Endothelial cell of umbilical vein (primary cell): ENCODE measurements around the gene ITGA6. TPM values are rescaled to one million over a fixed set of nuclear protein-coding genes. Genes with fewer than 3 reads are reported as not detected.
"Not testable (repeated sequence)": the region's sequence is repeated elsewhere in the genome, so short reads cannot be mapped to it uniquely, and the experiment has no call there.

Source experiments
- BruUV-seq: library from RNA; stranded (reverse); fragments of 400-500 nt; replicated peaks from 2 replicates; lab custom pipeline; 2021; lab: Mats Ljungman, UMichigan
- CTCF ChIA-PET: fragments of 300-600, 350-600 bp; sonication (Branson Sonifier 250); formaldehyde crosslinking; loops from one replicate; lab custom pipeline; 2021; ENCODE audit warnings: antibody characterized with exemption, inconsistent platforms; lab: Charles Lee
- POLR2A ChIA-PET: fragments of 300-600, 350-600 bp; sonication (Branson Sonifier 250); formaldehyde crosslinking; loops from one replicate; lab custom pipeline; 2021; ENCODE audit warnings: antibody characterized with exemption, inconsistent platforms; lab: Charles Lee
- DNase-seq: peaks from one replicate; pipeline ENCODE4 v3.0.0-alpha.2; 2011; ENCODE audit warnings: low read depth, low spot score
- FAIRE-seq: peaks from 2 replicates; lab custom pipeline; 2011; peaks lifted over from hg19 to GRCh38; lab: Jason Lieb, UNC
- H2AFZ ChIP-seq: 2 replicates; pipeline ENCODE4 v1.6.0; 2012; ENCODE audit warnings: low read depth, low read length, control low read depth, inconsistent platforms
- H3K27ac ChIP-seq: 2 replicates; pipeline ENCODE4 v1.5.1; 2011; ENCODE audit warnings: low read depth, mild to moderate bottlenecking, control low read depth, low read length, moderate library complexity; ENCODE audit not compliant: insufficient read depth
- H3K27me3 ChIP-seq, 2 experiments: 2 replicates each; pipeline versions ENCODE4 v1.6.0 to v1.6.1; 2011; ENCODE audit warnings: low read length in 2 of 2, mixed read lengths in 1 of 2; ENCODE audit not compliant: control insufficient read depth in 2 of 2, insufficient read depth in 2 of 2
- H3K36me3 ChIP-seq, 2 experiments: 2 replicates in 1 of 2; 3 replicates in 1 of 2; pipeline ENCODE4 v1.5.1; 2011; ENCODE audit warnings: low read length in 2 of 2, mild to moderate bottlenecking in 1 of 2, moderate library complexity in 1 of 2; ENCODE audit not compliant: control insufficient read depth in 2 of 2, insufficient read depth in 2 of 2; ENCODE audit errors: extremely low read depth in 1 of 2
- H3K4me1 ChIP-seq: 3 replicates; pipeline ENCODE4 v1.5.1; 2011; ENCODE audit warnings: mild to moderate bottlenecking, low read length; ENCODE audit not compliant: control insufficient read depth, insufficient read depth; ENCODE audit errors: extremely low read depth
- H3K4me2 ChIP-seq: 2 replicates; pipeline ENCODE4 v1.6.1; 2011; ENCODE audit warnings: low read length, control low read depth, mixed read lengths; ENCODE audit not compliant: insufficient read depth
- H3K4me3 ChIP-seq, 3 experiments: fragments of 200-600 bp in 1 of 3; sonication (generic), shearing (Covaris generic) in 1 of 3; replicated peaks in 1 of 3; 2 replicates each; pipeline ENCODE4 v1.5.1; 2011 to 2016; ENCODE audit warnings: control low read depth in 3 of 3, low read length in 3 of 3, mild to moderate bottlenecking in 2 of 3, inconsistent platforms in 1 of 3, low read depth in 1 of 3, moderate library complexity in 1 of 3; ENCODE audit not compliant: insufficient read depth in 1 of 3
- H3K79me2 ChIP-seq: 2 replicates; pipeline ENCODE4 v1.6.0; 2012; ENCODE audit warnings: low read length, inconsistent platforms; ENCODE audit not compliant: control insufficient read depth, insufficient read depth
- H3K9ac ChIP-seq: replicated peaks from 2 replicates; pipeline ENCODE3; 2011; ENCODE audit warnings: low read length, control low read depth; ENCODE audit not compliant: insufficient read depth; ENCODE audit errors: extremely low read depth
- H3K9me1 ChIP-seq: replicated peaks from 3 replicates; pipeline ENCODE4 v1.6.0; 2011; ENCODE audit warnings: mild to moderate bottlenecking, low read length; ENCODE audit not compliant: control insufficient read depth, insufficient read depth; ENCODE audit errors: extremely low read depth
- H3K9me3 ChIP-seq: replicated peaks from 2 replicates; pipeline ENCODE4 v1.5.1; 2012; ENCODE audit warnings: low read length, inconsistent platforms; ENCODE audit not compliant: control insufficient read depth, insufficient read depth
- H4K20me1 ChIP-seq: replicated peaks from 2 replicates; pipeline ENCODE3; 2011; ENCODE audit warnings: mild to moderate bottlenecking, low read length; ENCODE audit not compliant: control insufficient read depth, insufficient read depth; ENCODE audit errors: extremely low read depth
- EZH2 ChIP-seq: IDR thresholded peaks from 2 replicates; pipeline ENCODE4 v1.6.1; 2012; ENCODE audit warnings: borderline replicate concordance, low read depth, mild to moderate bottlenecking, moderate library complexity, low read length, inconsistent platforms; ENCODE audit not compliant: severe bottlenecking
- FOS ChIP-seq: IDR thresholded peaks from 2 replicates; pipeline ENCODE4 v1.6.1; 2011; ENCODE audit warnings: mild to moderate bottlenecking, low read length, moderate library complexity, borderline replicate concordance; ENCODE audit not compliant: insufficient read depth
- GATA2 ChIP-seq: IDR thresholded peaks from 2 replicates; pipeline ENCODE4 v1.7.0; 2011; ENCODE audit warnings: low read depth, mild to moderate bottlenecking, moderate library complexity, mixed read lengths, low read length; ENCODE audit not compliant: insufficient read length, insufficient read depth
- JUN ChIP-seq: IDR thresholded peaks from 2 replicates; pipeline ENCODE4 v1.6.1; 2011; ENCODE audit warnings: borderline replicate concordance, low read depth; ENCODE audit not compliant: insufficient read length, insufficient read depth
- MYC ChIP-seq: IDR thresholded peaks from one replicate; pipeline ENCODE4 v1.6.1; 2011; ENCODE audit warnings: mild to moderate bottlenecking, low read depth, low read length
- POLR2A ChIP-seq: IDR thresholded peaks from 2 replicates; pipeline ENCODE4 v1.6.1; 2012; ENCODE audit warnings: low read depth, mild to moderate bottlenecking, control low read depth, low read length
- POLR2AphosphoS5 ChIP-seq: IDR thresholded peaks from 2 replicates; pipeline ENCODE4 v1.6.1; 2012; ENCODE audit warnings: low read depth, mild to moderate bottlenecking, control low read depth, low read length, moderate library complexity; ENCODE audit not compliant: insufficient read depth
- dilution Hi-C: fragments of 300-500 bp; cut with MboI; formaldehyde crosslinking; loops from one replicate; pipeline ENCODE4 v1.15.0; 2019; ENCODE audit warnings: low sequenced_read_pairs; ENCODE audit not compliant: extremely low pct_ligation_motif_present
- intact Hi-C: fragments of 100-400 bp; cut with micrococcal nuclease; formaldehyde crosslinking; loops from one replicate; pipeline ENCODE4 v1.10.0; 2022
- polyA plus RNA-seq, 4 experiments: library from polyadenylated mRNA; depleted of rRNA in 3 of 4; stranded (reverse) in 3 of 4; unstranded in 1 of 4; fragments of >200 nt; gene quantifications; 2 replicates each; pipeline versions ENCODE4 v1.2.1 to v1.2.3, GENCODE V29; 2011 to 2012; ENCODE audit warnings: missing spikeins in 1 of 4
- total RNA-seq: library from RNA; stranded (reverse); gene quantifications from 2 replicates; pipeline ENCODE4 v1.2.3, GENCODE V29; 2021
- TF ChIP-seq, protein P1 (sequence below): IDR thresholded peaks from 2 replicates; pipeline ENCODE4 v1.6.1; 2011; ENCODE audit not compliant: insufficient read depth, insufficient read length
- TF ChIP-seq, protein P2 (sequence below), 2 donors: IDR thresholded peaks; 1 replicate in 1 of 2; 2 replicates in 1 of 2; pipeline ENCODE4 v1.5.1; 2011; ENCODE audit warnings: low read length in 2 of 2, mild to moderate bottlenecking in 2 of 2, moderate library complexity in 2 of 2, control low read depth in 1 of 2, inconsistent platforms in 1 of 2, low read depth in 1 of 2; ENCODE audit not compliant: insufficient read depth in 1 of 2; ENCODE audit errors: extremely low read depth in 1 of 2

The ITGA6 gene
- total and polyA plus RNA-seq, 2 donors (not counting 3 experiments of a cell fraction or from before 2014, with no cell fraction given): 24.9 to 208 TPM

DNA sequence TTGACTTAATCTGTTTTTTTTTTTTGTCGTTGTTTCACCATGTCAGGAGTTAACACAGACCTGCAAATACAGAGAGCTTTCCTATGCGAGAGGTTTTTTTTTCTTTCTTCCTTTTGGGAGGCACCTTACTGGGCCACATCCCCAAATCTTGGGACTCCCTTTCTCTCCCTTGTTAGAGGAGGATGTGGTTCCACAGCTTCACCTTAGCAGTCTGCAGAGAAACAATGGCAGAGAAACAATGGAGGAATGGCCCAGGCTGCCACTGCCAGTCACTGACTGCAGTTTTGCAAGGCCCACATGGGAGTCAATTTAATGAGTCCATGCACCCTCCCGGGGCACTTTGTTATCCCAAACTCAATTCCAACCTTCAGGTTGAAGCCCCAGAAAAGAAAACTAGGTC is 107.7 kb downstream of the ITGA6 start:
- no peaks in the 10 kb centered on the region for H3K27me3 ChIP-seq
- no peak overlapping the region for H3K27ac ChIP-seq
- H3K4me3 ChIP-seq: no peak overlapping the region
- DNase-seq: no peak
- TF ChIP-seq POLR2AphosphoS5: no peak
- no peak for TF ChIP-seq GATA2
- TF ChIP-seq EZH2: no peak
- no peak for TF ChIP-seq MYC
- no peak for TF ChIP-seq POLR2A
- TF ChIP-seq FOS: no peak
- TF ChIP-seq JUN: no peak
- TF ChIP-seq, protein P1, sequence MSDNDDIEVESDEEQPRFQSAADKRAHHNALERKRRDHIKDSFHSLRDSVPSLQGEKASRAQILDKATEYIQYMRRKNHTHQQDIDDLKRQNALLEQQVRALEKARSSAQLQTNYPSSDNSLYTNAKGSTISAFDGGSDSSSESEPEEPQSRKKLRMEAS: no peak
- TF ChIP-seq, protein P2, sequence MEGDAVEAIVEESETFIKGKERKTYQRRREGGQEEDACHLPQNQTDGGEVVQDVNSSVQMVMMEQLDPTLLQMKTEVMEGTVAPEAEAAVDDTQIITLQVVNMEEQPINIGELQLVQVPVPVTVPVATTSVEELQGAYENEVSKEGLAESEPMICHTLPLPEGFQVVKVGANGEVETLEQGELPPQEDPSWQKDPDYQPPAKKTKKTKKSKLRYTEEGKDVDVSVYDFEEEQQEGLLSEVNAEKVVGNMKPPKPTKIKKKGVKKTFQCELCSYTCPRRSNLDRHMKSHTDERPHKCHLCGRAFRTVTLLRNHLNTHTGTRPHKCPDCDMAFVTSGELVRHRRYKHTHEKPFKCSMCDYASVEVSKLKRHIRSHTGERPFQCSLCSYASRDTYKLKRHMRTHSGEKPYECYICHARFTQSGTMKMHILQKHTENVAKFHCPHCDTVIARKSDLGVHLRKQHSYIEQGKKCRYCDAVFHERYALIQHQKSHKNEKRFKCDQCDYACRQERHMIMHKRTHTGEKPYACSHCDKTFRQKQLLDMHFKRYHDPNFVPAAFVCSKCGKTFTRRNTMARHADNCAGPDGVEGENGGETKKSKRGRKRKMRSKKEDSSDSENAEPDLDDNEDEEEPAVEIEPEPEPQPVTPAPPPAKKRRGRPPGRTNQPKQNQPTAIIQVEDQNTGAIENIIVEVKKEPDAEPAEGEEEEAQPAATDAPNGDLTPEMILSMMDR (IDR thresholded peaks at IDR 0.05; ENCODE audit: extremely low read depth in 1 of 2, insufficient read depth in 1 of 2, low read depth in 1 of 2, low read length in 2 of 2): no peak
- no peaks in the 10 kb centered on the region for H3K9me1 ChIP-seq
- CTCF ChIA-PET: interaction anchor here (1.3 kb wide), 1 partner anchor 24 kb away, joined by 3 read pairs; no protein-coding TSS in a partner anchor
- no peaks in the 10 kb centered on the region for H4K20me1 ChIP-seq
- no peak overlapping the region for H3K9ac ChIP-seq
- dilution Hi-C loops (no loop called here), intact Hi-C loops (no loop called here)
- no peak overlapping the region for H2AFZ ChIP-seq
- no peaks in the 10 kb centered on the region for H3K79me2 ChIP-seq
- H3K36me3 ChIP-seq: no peaks in the 10 kb centered on the region
- POLR2A ChIA-PET: no interaction called here
- H3K9me3 ChIP-seq: peaks cover 2% of the 10 kb centered on the region
- no peak for FAIRE-seq
- no TSS peak for BruUV-seq
- H3K4me2 ChIP-seq: no peak overlapping the region
- H3K4me1 ChIP-seq: no peaks in the 10 kb centered on the region

DNA sequence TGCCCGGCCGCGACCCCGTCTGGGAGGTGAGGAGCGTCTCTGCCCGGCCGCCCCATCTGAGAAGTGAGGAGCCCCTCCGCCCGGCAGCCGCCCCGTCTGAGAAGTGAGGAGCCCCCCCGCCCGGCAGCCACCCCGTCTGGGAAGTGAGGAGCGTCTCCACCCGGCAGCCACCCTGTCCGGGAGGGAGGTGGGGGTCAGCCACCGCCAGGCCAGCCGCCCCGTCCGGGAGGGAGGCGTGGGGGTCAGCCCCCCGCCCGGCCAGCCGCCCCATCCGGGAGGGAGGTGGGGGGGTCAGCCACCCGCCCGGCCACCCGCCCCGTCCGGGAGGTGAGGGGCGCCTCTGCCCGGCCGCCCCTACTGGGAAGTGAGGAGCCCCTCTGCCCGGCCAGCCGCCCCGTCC is 110.5 kb downstream of the ITGA6 start:
- intact Hi-C loops, DNase-seq, H3K9me1 ChIP-seq, POLR2A ChIA-PET, H3K27ac ChIP-seq, H4K20me1 ChIP-seq, dilution Hi-C loops, CTCF ChIA-PET, H3K27me3 ChIP-seq, H3K4me1 ChIP-seq, H2AFZ ChIP-seq, H3K36me3 ChIP-seq, H3K4me3 ChIP-seq, H3K4me2 ChIP-seq, H3K9ac ChIP-seq, FAIRE-seq, H3K9me3 ChIP-seq, H3K79me2 ChIP-seq, BruUV-seq: not testable (repeated sequence)
